Measurements from ENCODE around the gene DNAH2.

- no peak for TF ChIP-seq HDGF (IDR thresholded peaks at IDR 0.05; ENCODE audit: borderline replicate concordance)
- TF ChIP-seq FOXK2 (IDR thresholded peaks at IDR 0.05) = no peak
- no peak for TF ChIP-seq FOXA1 (IDR thresholded peaks at IDR 0.05)
- TF ChIP-seq BHLHE40 (IDR thresholded peaks at IDR 0.05; ENCODE audit: borderline replicate concordance) = no peak
- TF ChIP-seq LEF1 (IDR thresholded peaks at IDR 0.05; ENCODE audit: borderline replicate concordance) = no peak
- no peak for TF ChIP-seq TARDBP (IDR thresholded peaks at IDR 0.05)
- TF ChIP-seq SP1 (IDR thresholded peaks at IDR 0.05) = no peak
- no peak for TF ChIP-seq ARNT (IDR thresholded peaks at IDR 0.05)
- TF ChIP-seq ZNF384 (IDR thresholded peaks at IDR 0.05) = no peak
- no peak for TF ChIP-seq SUZ12 (IDR thresholded peaks at IDR 0.05)
- TF ChIP-seq FOXM1 (IDR thresholded peaks at IDR 0.05; ENCODE audit: borderline replicate concordance) = no peak
- no peak for TF ChIP-seq PKNOX1 (IDR thresholded peaks at IDR 0.05)
- TF ChIP-seq NFRKB (IDR thresholded peaks at IDR 0.05) = no peak
Observed at GRCh38 chr17:7843257-7843535, 125.7 kb downstream of the DNAH2 start.

Measured in HEK293T (cell line).